Lung (tissue), 12 donors: Measurements from ENCODE around the gene ZFYVE19. TPM values are rescaled to one million over a fixed set of nuclear protein-coding genes. Genes with fewer than 3 reads are reported as not detected.
A peak's percentile ranks its signal among the peaks of the same experiment; 100 is the strongest.

Experiments used
- ATAC-seq: fragments of 200-7000 bp; cut with Tn5 transposase; one replicate; pipeline ENCODE4 v1.9.1; 2020; ENCODE audit warnings: moderate number of reproducible peaks; ENCODE audit not compliant: insufficient read depth, low FRiP score
- DNase-seq, 3 donors: peaks; one replicate each; pipeline ENCODE4 v3.0.0-alpha.2; 2013 to 2017
- H3K27ac ChIP-seq, 2 donors: one replicate each; pipeline ENCODE4 v1.5.1; 2013; ENCODE audit warnings: mild to moderate bottlenecking in 2 of 2, moderate library complexity in 2 of 2, control low read depth in 1 of 2, inconsistent platforms in 1 of 2, low read depth in 1 of 2, low read length in 1 of 2
- H3K27me3 ChIP-seq, 3 donors: one replicate each; pipeline ENCODE4 v1.5.1; 2013; ENCODE audit warnings: low read length in 2 of 3; ENCODE audit not compliant: control insufficient read depth in 3 of 3, insufficient read depth in 3 of 3
- H3K36me3 ChIP-seq, 4 donors: one replicate each; pipeline ENCODE4 v1.5.1; 2013; ENCODE audit warnings: low read length in 4 of 4, mild to moderate bottlenecking in 1 of 4, moderate library complexity in 1 of 4; ENCODE audit not compliant: control insufficient read depth in 4 of 4, insufficient read depth in 4 of 4
- H3K4me1 ChIP-seq, 5 donors: one replicate each; pipeline ENCODE4 v1.5.1; 2013; ENCODE audit warnings: low read length in 5 of 5, mild to moderate bottlenecking in 2 of 5, moderate library complexity in 1 of 5; ENCODE audit not compliant: control insufficient read depth in 5 of 5, insufficient read depth in 5 of 5
- H3K4me3 ChIP-seq: one replicate; pipeline ENCODE4 v1.5.1; 2013; ENCODE audit warnings: mild to moderate bottlenecking, control low read depth, moderate library complexity
- H3K9ac ChIP-seq, 2 donors: one replicate each; pipeline ENCODE4 v1.5.1; 2013; ENCODE audit warnings: low read length in 2 of 2, control low read depth in 1 of 2; ENCODE audit not compliant: insufficient read depth in 1 of 2
- H3K9me3 ChIP-seq, 4 donors: one replicate each; pipeline ENCODE4 v1.5.1; 2013; ENCODE audit warnings: low read length in 3 of 4, mild to moderate bottlenecking in 1 of 4, moderate library complexity in 1 of 4; ENCODE audit not compliant: control insufficient read depth in 4 of 4, insufficient read depth in 3 of 4
- CTCF ChIP-seq: IDR thresholded peaks from 2 replicates; pipeline ENCODE4 v1.5.1; 2012; ENCODE audit warnings: mild to moderate bottlenecking; ENCODE audit errors: control extremely low read depth, extremely low read depth
- WGBS, 2 donors: extraction: QIAGEN DNeasy Blood & Tissue Kit; methylation state at CpG; one replicate each; pipeline ENCODE4 v1.1.7; 2013; 5-methylcytosine and 5-hydroxymethylcytosine counted together
- polyA plus RNA-seq, 2 donors: library from polyadenylated mRNA; stranded (reverse); fragments of 200-250 nt; gene quantifications; one replicate each; pipeline ENCODE4 v1.2.1, GENCODE V29; 2013
- total RNA-seq, 2 donors: library from RNA; depleted of rRNA in 1 of 2; stranded (reverse); fragments of >200 nt in 1 of 2; gene quantifications; one replicate each; pipeline ENCODE4 v1.2.1, GENCODE V29; 2014 to 2021
- donor health status: control.
- donor health status: control.
- donor health status: Bipolar disorder and iron deficiency.
- donor health status: healthy.
- donor health status: DM: yes; HTN: yes; CAD: no.

Gene ZFYVE19
- total and polyA plus RNA-seq, 4 donors, result 17.3 to 25.0 (median 21.2) TPM

- H3K4me3 ChIP-seq, result no peak within 1 kb of the TSS
- no peak for TF ChIP-seq CTCF
- ATAC-seq (peak; percentile 53), DNase-seq (no peak)
- H3K27ac ChIP-seq, result peak within 1 kb of the TSS in 1 of 2 donors; percentile 48
- peaks cover 0 to 15% (median 0%) of the 10 kb centered on the region in 5 donors for H3K4me1 ChIP-seq
- no peak within 1 kb of the TSS for H3K9ac ChIP-seq
- peaks cover 7 to 31% (median 16%) of the 10 kb centered on the region in 4 donors for H3K36me3 ChIP-seq
- WGBS, 2 donors, result 32 to 41% methylated on average over 28 of the region's 28 CpGs
- no peaks in the 10 kb centered on the region for H3K9me3 ChIP-seq
- no peaks in the 10 kb centered on the region for H3K27me3 ChIP-seq
Measured at GRCh38 chr15:40769274-40770146, 37.4 kb upstream of the ZFYVE19 start, which contains the start of gene C15orf62. Gene C15orf62, plus strand, starts transcription at chr15:40769980. Its CDS starts 516 bp downstream, at chr15:40770496.

GRCh38 chr15:40770147-40770721, 36.7 kb upstream of the ZFYVE19 start:
- Histone ChIP-seq H3K9ac (no peak overlapping the region), H3K27ac (peak overlapping the region in 1 of 2 donors; percentile 48), H3K4me1 (peaks cover 0 to 8% (median 0%) of the 10 kb centered on the region in 5 donors), H3K9me3 (no peaks in the 10 kb centered on the region), H3K27me3 (no peaks in the 10 kb centered on the region), H3K4me3 (no peak overlapping the region), H3K36me3 (peaks cover 13 to 38% (median 23%) of the 10 kb centered on the region in 4 donors)
- DNase-seq (no peak), ATAC-seq (no peak)
- 68 to 78% methylated on average over 17 of the region's 17 CpGs for WGBS, 2 donors
- TF ChIP-seq CTCF, result no peak

DNA sequence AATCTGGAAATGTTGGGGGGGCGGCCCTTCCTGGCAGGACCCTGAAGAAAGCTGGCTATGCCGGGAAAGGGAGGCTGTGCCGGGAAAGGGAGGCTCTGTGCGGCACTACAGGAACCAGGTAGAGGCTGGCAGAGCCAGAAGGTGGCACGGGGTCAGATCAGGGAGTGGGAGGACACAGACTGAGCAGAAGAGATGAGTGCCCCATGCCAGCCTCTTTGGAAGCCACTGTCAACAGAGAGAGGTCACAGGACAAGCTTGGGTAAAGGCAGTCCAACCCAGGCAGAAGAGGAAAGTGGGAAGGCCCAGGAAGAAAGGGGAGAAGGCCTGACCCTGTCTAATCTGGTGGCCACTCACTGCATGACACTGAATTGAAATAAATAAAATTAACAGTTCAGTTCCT, 35.6 kb upstream of the ZFYVE19 start:
- no peak for ATAC-seq
- Histone ChIP-seq H3K9me3 (no peaks in the 10 kb centered on the region), H3K36me3 (peaks cover 14 to 48% (median 28%) of the 10 kb centered on the region in 4 donors), H3K4me1 (peaks cover 0 to 4% (median 0%) of the 10 kb centered on the region in 5 donors), H3K4me3 (no peak overlapping the region), H3K9ac (no peak overlapping the region), H3K27ac (no peak overlapping the region), H3K27me3 (no peaks in the 10 kb centered on the region)
- no peak for DNase-seq
- WGBS, 2 donors, result 95 to 100% methylated on average over 5 of the region's 5 CpGs
- TF ChIP-seq CTCF, result no peak
